ENCODE measurements around the gene TBL2. TPM values are rescaled to one million over a fixed set of nuclear protein-coding genes. Genes with fewer than 3 reads are reported as not detected.
"Not testable (repeated sequence)": the region's sequence is repeated elsewhere in the genome, so short reads cannot be mapped to it uniquely, and the experiment has no call there.

TBL2 gene
- 34.5 and 52.3 TPM in 2 replicates for total RNA-seq (2014; rRNA removed; shearing (Covaris generic))

GRCh38 chr7:73578342-73579128 lies at the start of gene TBL2:
Gene TBL2 (minus strand): TSS chr7:73578579. CDS start chr7:73578549, 30 bp downstream.
- DNase-seq = peak; percentile 99
- peaks cover 10% of the 10 kb centered on the region for H3K36me3 ChIP-seq (replicated peaks; ENCODE audit: control insufficient read depth, insufficient read depth, low read length)
- peak within 1 kb of the TSS; percentile 81 for H3K4me3 ChIP-seq (ENCODE audit: insufficient read depth, low read depth, low read length)
- peaks cover 7% of the 10 kb centered on the region for H3K27me3 ChIP-seq (ENCODE audit: control insufficient read depth, insufficient read depth, low read length)

GRCh38 chr7:73626814-73627213 lies 48.4 kb upstream of the TBL2 start:
- H3K4me3 ChIP-seq (ENCODE audit: insufficient read depth, low read depth, low read length) = no peak overlapping the region
- peak; percentile 58 for DNase-seq
- H3K27me3 ChIP-seq (ENCODE audit: control insufficient read depth, insufficient read depth, low read length) = peaks cover 27% of the 10 kb centered on the region
- no peaks in the 10 kb centered on the region for H3K36me3 ChIP-seq (replicated peaks; ENCODE audit: control insufficient read depth, insufficient read depth, low read length)

GRCh38 chr7:73625276-73625675 lies 46.9 kb upstream of the TBL2 start:
- Histone ChIP-seq H3K4me3 (ENCODE audit: insufficient read depth, low read depth, low read length) (no peak overlapping the region), H3K36me3 (replicated peaks; ENCODE audit: control insufficient read depth, insufficient read depth, low read length) (no peaks in the 10 kb centered on the region), H3K27me3 (ENCODE audit: control insufficient read depth, insufficient read depth, low read length) (peaks cover 27% of the 10 kb centered on the region)
- no peak for DNase-seq

- H3K36me3 ChIP-seq (replicated peaks; ENCODE audit: control insufficient read depth, insufficient read depth, low read length) = no peaks in the 10 kb centered on the region
- DNase-seq = no peak
- H3K27me3 ChIP-seq (ENCODE audit: control insufficient read depth, insufficient read depth, low read length) = peaks cover 27% of the 10 kb centered on the region
- H3K4me3 ChIP-seq (ENCODE audit: insufficient read depth, low read depth, low read length) = no peak overlapping the region
Observed at GRCh38 chr7:73624669-73625001, 46.3 kb upstream of the TBL2 start.

GRCh38 chr7:73623798-73624668 lies 45.7 kb upstream of the TBL2 start, which contains the start of gene MLXIPL:
Gene MLXIPL (minus strand): TSS chr7:73624522. CDS start chr7:73624492, 30 bp downstream.
- Histone ChIP-seq H3K4me3 (ENCODE audit: insufficient read depth, low read depth, low read length) (peak within 1 kb of the TSS; percentile 80), H3K27me3 (ENCODE audit: control insufficient read depth, insufficient read depth, low read length) (peaks cover 27% of the 10 kb centered on the region), H3K36me3 (replicated peaks; ENCODE audit: control insufficient read depth, insufficient read depth, low read length) (no peaks in the 10 kb centered on the region)
- peak; percentile 99 for DNase-seq

GRCh38 chr7:73622909-73623797 lies 44.8 kb upstream of the TBL2 start:
- Histone ChIP-seq H3K27me3 (ENCODE audit: control insufficient read depth, insufficient read depth, low read length) (peaks cover 27% of the 10 kb centered on the region), H3K4me3 (ENCODE audit: insufficient read depth, low read depth, low read length) (peak overlapping the region; percentile 80), H3K36me3 (replicated peaks; ENCODE audit: control insufficient read depth, insufficient read depth, low read length) (no peaks in the 10 kb centered on the region)
- DNase-seq = peak; percentile 96

GRCh38 chr7:73622527-73622908 lies 44.1 kb upstream of the TBL2 start:
- peak overlapping the region; percentile 80 for H3K4me3 ChIP-seq (ENCODE audit: insufficient read depth, low read depth, low read length)
- no peaks in the 10 kb centered on the region for H3K36me3 ChIP-seq (replicated peaks; ENCODE audit: control insufficient read depth, insufficient read depth, low read length)
- DNase-seq = no peak
- peaks cover 23% of the 10 kb centered on the region for H3K27me3 ChIP-seq (ENCODE audit: control insufficient read depth, insufficient read depth, low read length)

- no peaks in the 10 kb centered on the region for H3K36me3 ChIP-seq (replicated peaks; ENCODE audit: control insufficient read depth, insufficient read depth, low read length)
- no peak for DNase-seq
- no peak overlapping the region for H3K4me3 ChIP-seq (ENCODE audit: insufficient read depth, low read depth, low read length)
- H3K27me3 ChIP-seq (ENCODE audit: control insufficient read depth, insufficient read depth, low read length) = peaks cover 22% of the 10 kb centered on the region
Observed at GRCh38 chr7:73621168-73622063, 43.0 kb upstream of the TBL2 start.

- not testable (repeated sequence) for DNase-seq; H3K36me3 ChIP-seq (replicated peaks; ENCODE audit: control insufficient read depth, insufficient read depth, low read length); H3K4me3 ChIP-seq (ENCODE audit: insufficient read depth, low read depth, low read length)
- H3K27me3 ChIP-seq (ENCODE audit: control insufficient read depth, insufficient read depth, low read length) = peaks cover 19% of the 10 kb centered on the region
Observed at GRCh38 chr7:73619394-73619793, 41.0 kb upstream of the TBL2 start.

GRCh38 chr7:73618538-73618937 lies 40.2 kb upstream of the TBL2 start:
- H3K27me3 ChIP-seq (ENCODE audit: control insufficient read depth, insufficient read depth, low read length) = peaks cover 14% of the 10 kb centered on the region
- no peak overlapping the region for H3K4me3 ChIP-seq (ENCODE audit: insufficient read depth, low read depth, low read length)
- no peak for DNase-seq
- H3K36me3 ChIP-seq (replicated peaks; ENCODE audit: control insufficient read depth, insufficient read depth, low read length) = no peaks in the 10 kb centered on the region

GRCh38 chr7:73617520-73617919 lies 39.1 kb upstream of the TBL2 start:
- H3K27me3 ChIP-seq (ENCODE audit: control insufficient read depth, insufficient read depth, low read length); DNase-seq; H3K4me3 ChIP-seq (ENCODE audit: insufficient read depth, low read depth, low read length); H3K36me3 ChIP-seq (replicated peaks; ENCODE audit: control insufficient read depth, insufficient read depth, low read length): not testable (repeated sequence)

- Histone ChIP-seq H3K27me3 (ENCODE audit: control insufficient read depth, insufficient read depth, low read length) (peaks cover 4% of the 10 kb centered on the region; the same call in 1 of the 2 replicates), H3K36me3 (replicated peaks; ENCODE audit: control insufficient read depth, insufficient read depth, low read length) (no peaks in the 10 kb centered on the region), H3K4me3 (ENCODE audit: insufficient read depth, low read depth, low read length) (no peak overlapping the region)
- peak; percentile 66 for DNase-seq
Observed at GRCh38 chr7:73615886-73616285, 37.5 kb upstream of the TBL2 start.

GRCh38 chr7:73614937-73615336 lies 36.6 kb upstream of the TBL2 start:
- not testable (repeated sequence) for DNase-seq; H3K36me3 ChIP-seq (replicated peaks; ENCODE audit: control insufficient read depth, insufficient read depth, low read length); H3K27me3 ChIP-seq (ENCODE audit: control insufficient read depth, insufficient read depth, low read length); H3K4me3 ChIP-seq (ENCODE audit: insufficient read depth, low read depth, low read length)

Data from H7 (cell line).